WTC11 (cell line): Measurements from ENCODE around the gene RGL3.

Experiments
- CREM ChIP-seq: sonication (generic); formaldehyde crosslinking; IDR thresholded peaks from 2 replicates; pipeline ENCODE4 v1.8.1; 2022; ENCODE audit warnings: mild to moderate bottlenecking, missing genetic modification reagents, moderate library complexity
- CTCF ChIP-seq: fragments of 200-600 bp; IDR thresholded peaks from 2 replicates; pipeline ENCODE4 v1.8.0; 2022; ENCODE audit warnings: antibody characterized with exemption
- IRF2 ChIP-seq: sonication (generic); formaldehyde crosslinking; IDR thresholded peaks from 2 replicates; pipeline ENCODE4 v1.8.0; 2022; ENCODE audit warnings: low read depth, missing genetic modification reagents, borderline replicate concordance
- TF ChIP-seq, protein P1 (sequence below): sonication (generic); formaldehyde crosslinking; IDR thresholded peaks from 2 replicates; pipeline ENCODE4 v1.8.0; 2022; ENCODE audit warnings: mild to moderate bottlenecking, missing genetic modification reagents
- TF ChIP-seq, protein P2 (sequence below): sonication (generic); formaldehyde crosslinking; IDR thresholded peaks from 2 replicates; pipeline ENCODE4 v1.8.0; 2022; ENCODE audit warnings: mild to moderate bottlenecking, missing genetic modification reagents
- TF ChIP-seq, protein P3 (sequence below): sonication (generic); formaldehyde crosslinking; IDR thresholded peaks from 2 replicates; pipeline ENCODE4 v1.8.1; 2023; ENCODE audit warnings: mild to moderate bottlenecking, missing genetic modification reagents

- TF ChIP-seq CREM (CRISPR knock-in tag) (no peak), CTCF (no peak), IRF2 (no peak)
- TF ChIP-seq, protein P1, sequence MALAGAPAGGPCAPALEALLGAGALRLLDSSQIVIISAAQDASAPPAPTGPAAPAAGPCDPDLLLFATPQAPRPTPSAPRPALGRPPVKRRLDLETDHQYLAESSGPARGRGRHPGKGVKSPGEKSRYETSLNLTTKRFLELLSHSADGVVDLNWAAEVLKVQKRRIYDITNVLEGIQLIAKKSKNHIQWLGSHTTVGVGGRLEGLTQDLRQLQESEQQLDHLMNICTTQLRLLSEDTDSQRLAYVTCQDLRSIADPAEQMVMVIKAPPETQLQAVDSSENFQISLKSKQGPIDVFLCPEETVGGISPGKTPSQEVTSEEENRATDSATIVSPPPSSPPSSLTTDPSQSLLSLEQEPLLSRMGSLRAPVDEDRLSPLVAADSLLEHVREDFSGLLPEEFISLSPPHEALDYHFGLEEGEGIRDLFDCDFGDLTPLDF, result no peak
- TF ChIP-seq, protein P2, sequence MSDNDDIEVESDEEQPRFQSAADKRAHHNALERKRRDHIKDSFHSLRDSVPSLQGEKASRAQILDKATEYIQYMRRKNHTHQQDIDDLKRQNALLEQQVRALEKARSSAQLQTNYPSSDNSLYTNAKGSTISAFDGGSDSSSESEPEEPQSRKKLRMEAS (CRISPR knock-in tag), result no peak
- TF ChIP-seq, protein P3, sequence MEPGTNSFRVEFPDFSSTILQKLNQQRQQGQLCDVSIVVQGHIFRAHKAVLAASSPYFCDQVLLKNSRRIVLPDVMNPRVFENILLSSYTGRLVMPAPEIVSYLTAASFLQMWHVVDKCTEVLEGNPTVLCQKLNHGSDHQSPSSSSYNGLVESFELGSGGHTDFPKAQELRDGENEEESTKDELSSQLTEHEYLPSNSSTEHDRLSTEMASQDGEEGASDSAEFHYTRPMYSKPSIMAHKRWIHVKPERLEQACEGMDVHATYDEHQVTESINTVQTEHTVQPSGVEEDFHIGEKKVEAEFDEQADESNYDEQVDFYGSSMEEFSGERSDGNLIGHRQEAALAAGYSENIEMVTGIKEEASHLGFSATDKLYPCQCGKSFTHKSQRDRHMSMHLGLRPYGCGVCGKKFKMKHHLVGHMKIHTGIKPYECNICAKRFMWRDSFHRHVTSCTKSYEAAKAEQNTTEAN, result no peak
Observed at GRCh38 chr19:11445141-11445540, 26.0 kb upstream of the RGL3 start.
